A549 treated with AZD2906 at 1 μM for 4 hours (cell line): ENCODE results near the gene UBQLNL. TPM values are rescaled to one million over a fixed set of nuclear protein-coding genes. Genes with fewer than 3 reads are reported as not detected.

ENCODE experiments used
- total RNA-seq: library from RNA; stranded (reverse); fragments of 200-300 nt; extraction: Qiagen RNA extraction; gene quantifications from 5 replicates; pipeline ENCODE4 v1.2.3, GENCODE V29; 2022

The UBQLNL gene, protein sequence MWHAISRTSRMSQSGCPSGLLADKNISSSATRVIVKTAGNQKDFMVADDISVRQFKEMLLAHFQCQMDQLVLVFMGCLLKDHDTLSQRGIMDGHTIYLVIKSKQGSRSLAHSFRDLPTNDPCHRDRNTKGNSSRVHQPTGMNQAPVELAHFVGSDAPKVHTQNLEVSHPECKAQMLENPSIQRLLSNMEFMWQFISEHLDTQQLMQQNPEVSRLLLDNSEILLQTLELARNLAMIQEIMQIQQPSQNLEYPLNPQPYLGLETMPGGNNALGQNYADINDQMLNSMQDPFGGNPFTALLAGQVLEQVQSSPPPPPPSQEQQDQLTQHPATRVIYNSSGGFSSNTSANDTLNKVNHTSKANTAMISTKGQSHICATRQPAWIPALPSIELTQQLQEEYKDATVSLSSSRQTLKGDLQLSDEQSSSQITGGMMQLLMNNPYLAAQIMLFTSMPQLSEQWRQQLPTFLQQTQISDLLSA
- total RNA-seq, result 0.02 TPM in 1 of 5 replicates, not detected in the others

DNA sequence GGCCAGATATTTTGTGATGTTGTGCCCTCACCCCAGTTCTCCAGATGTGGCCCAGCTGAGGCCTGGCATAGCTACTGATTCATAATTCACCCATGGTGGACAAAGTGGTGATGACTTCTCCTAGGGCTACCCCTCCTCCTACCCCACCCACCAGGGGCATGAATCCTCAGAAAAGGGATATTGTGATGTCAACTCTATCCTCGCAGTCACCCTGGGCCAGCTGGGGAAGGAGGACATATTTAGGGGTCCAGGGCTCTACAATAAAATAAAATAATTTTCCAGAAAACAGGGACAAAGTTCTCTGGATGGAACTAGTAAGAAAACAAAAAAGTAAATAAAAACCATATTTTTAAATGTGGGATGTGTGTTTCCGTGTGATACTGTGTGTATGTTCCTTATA, at the start of gene UBQLNL:
UBQLNL (minus strand) TSS at position 101 of the 400 bp plus-strand sequence. CDS start 258 bp downstream, outside the sequence.

DNA sequence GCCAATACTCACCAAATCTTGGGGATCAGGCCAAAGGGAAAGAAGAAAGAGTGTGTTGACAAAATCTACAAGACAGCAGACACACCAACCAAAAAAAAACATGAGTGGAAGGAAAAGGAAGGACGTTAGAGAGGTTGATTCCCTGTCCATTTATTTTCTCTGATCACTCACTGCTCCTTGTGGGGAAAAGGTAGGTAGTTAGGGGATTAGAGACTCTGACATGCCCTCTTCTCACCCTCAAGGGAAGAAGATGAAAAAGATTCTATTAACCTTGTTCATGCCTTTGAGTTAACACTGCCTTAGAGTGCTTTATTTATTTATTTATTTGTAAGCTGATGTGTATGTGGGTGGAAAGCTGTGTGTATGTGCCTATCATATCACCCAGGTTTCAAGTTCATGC, 31.9 kb upstream of the UBQLNL start, which contains the start of gene OR52H1:
OR52H1 (minus strand) TSS at position 101 of the 400 bp plus-strand sequence. CDS start 3,035 bp downstream, outside the sequence.

DNA sequence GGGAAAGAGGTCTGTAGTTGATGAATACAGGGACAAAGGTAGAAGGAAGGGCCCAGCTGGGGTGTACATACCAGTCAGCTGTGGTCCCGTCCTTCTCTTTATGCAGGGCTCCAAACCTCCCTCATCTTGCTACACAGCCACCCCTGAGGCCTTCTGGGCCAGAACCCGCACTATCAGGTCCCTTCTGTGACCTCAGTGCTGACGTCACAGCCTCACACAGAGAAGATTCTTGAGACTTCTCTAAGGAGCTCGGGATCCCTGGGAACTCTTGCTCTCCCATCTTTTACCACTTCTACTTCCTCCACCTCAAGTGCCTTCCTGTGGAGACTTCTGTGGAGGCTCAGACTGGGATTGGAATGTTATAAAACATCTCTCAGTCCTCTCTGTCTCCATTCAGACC, 6.7 kb downstream of the UBQLNL start, which contains the start of gene UBQLN3:
UBQLN3 (minus strand) TSS at position 155 of the 400 bp plus-strand sequence. CDS start 399 bp downstream, outside the sequence.

DNA sequence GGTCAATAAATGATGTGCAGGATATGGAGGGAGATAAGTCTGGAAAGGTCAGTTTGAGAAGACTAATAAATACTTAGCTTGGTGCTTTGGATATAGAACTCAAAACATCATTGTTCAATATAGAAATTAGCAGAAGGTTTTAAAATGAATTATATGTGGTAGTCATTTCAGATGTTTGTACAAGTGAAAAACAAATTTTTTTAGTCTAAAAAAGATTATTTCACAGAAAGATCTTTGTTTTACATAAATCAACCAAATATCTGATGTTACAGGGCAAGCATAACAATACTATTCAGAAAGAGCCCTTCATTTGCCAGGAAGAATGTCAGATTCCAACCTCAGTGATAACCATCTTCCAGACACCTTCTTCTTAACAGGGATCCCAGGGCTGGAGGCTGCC, 28.1 kb downstream of the UBQLNL start, which contains the start of gene OR52D1:
OR52D1 (plus strand) TSS at position 301 of the 400 bp plus-strand sequence; CDS start at position 323, 22 bp downstream.

Other genes starting within 250 kb of the UBQLNL start
- gene HBE1, start 246.8 kb downstream of the UBQLNL start, total RNA-seq, result 0.10 to 0.19 TPM (median 0.17 TPM) in 3 of 5 replicates, not detected in the others
- not detected in 5 replicates for gene OR51B4, start 214.8 kb downstream of the UBQLNL start, total RNA-seq
- gene OR51B2, start 192.4 kb downstream of the UBQLNL start, total RNA-seq, result not detected in 5 replicates
- gene OR51B5, start 173.2 kb downstream of the UBQLNL start, total RNA-seq, result not detected in 5 replicates
- gene OR51B6, start 165.2 kb downstream of the UBQLNL start, total RNA-seq, result not detected in 5 replicates
- gene OR51M1, start 132.9 kb downstream of the UBQLNL start, total RNA-seq, result not detected in 5 replicates
- not detected in 5 replicates for gene OR51Q1, start 94.6 kb downstream of the UBQLNL start, total RNA-seq
- not detected in 5 replicates for gene OR51I1, start 75.2 kb downstream of the UBQLNL start, total RNA-seq
- gene OR51I2, start 67.4 kb downstream of the UBQLNL start, total RNA-seq, result not detected in 5 replicates
- not detected in 5 replicates for gene OR52D1, start 28.0 kb downstream of the UBQLNL start, total RNA-seq
- not detected in 5 replicates for gene UBQLN3, start 6.7 kb downstream of the UBQLNL start, total RNA-seq
- not detected in 5 replicates for gene OR52H1, start 31.8 kb upstream of the UBQLNL start, total RNA-seq
- gene OR52B6, start 64.2 kb upstream of the UBQLNL start, total RNA-seq, result not detected in 5 replicates
- gene TRIM6, start 79.9 kb upstream of the UBQLNL start, total RNA-seq, result 6.9 to 8.3 TPM (median 7.6 TPM) in 5 replicates
- gene TRIM34, start 108.3 kb upstream of the UBQLNL start, total RNA-seq, result 2.3 to 3.6 TPM (median 2.9 TPM) in 5 replicates
- gene TRIM5, start 168.4 kb upstream of the UBQLNL start, total RNA-seq, result 8.6 to 11.8 TPM (median 9.6 TPM) in 5 replicates
- gene TRIM22, start 173.1 kb upstream of the UBQLNL start, total RNA-seq, result 0.60 to 1.8 TPM (median 1.1 TPM) in 5 replicates
- gene OR56B1, start 219.7 kb upstream of the UBQLNL start, total RNA-seq, result not detected in 5 replicates
- not detected in 5 replicates for gene OR52N4, start 237.5 kb upstream of the UBQLNL start, total RNA-seq